SK-N-SH (cell line): ENCODE data around the gene BBIP1. TPM values are rescaled to one million over a fixed set of nuclear protein-coding genes. Genes with fewer than 3 reads are reported as not detected.

Experiments
- CTCF ChIA-PET: fragments of 300-600, 350-600 bp; formaldehyde crosslinking; extraction: SDS; loops from one replicate; lab custom pipeline; 2021; lab: Yijun Ruan, JAX
- POLR2A ChIA-PET: fragments of 350-600 bp; sonication (Branson Sonifier 250); formaldehyde crosslinking; extraction: SDS; loops from one replicate; lab custom pipeline; 2020; ENCODE audit warnings: antibody characterized with exemption, inconsistent platforms; lab: Yijun Ruan, JAX
- DNase-seq: peaks from one replicate; pipeline ENCODE4 v3.0.0; 2012
- H2AFZ ChIP-seq: fragments of 200-600 bp; sonication (generic); 2 replicates; pipeline ENCODE4 v1.8.1; 2016; ENCODE audit warnings: antibody characterized with exemption, mild to moderate bottlenecking, low read depth
- H3F3A ChIP-seq: fragments of 200-600 bp; sonication (generic); replicated peaks from 2 replicates; pipeline ENCODE3; 2016; ENCODE audit warnings: antibody characterized with exemption, mild to moderate bottlenecking; ENCODE audit not compliant: insufficient read depth
- H3K27ac ChIP-seq, 2 experiments: fragments of 200-500 bp in 1 of 2; fragments of 200-600 bp in 1 of 2; sonication (Bioruptor generic) in 1 of 2; sonication (generic), shearing (Covaris generic) in 1 of 2; 2 replicates each; pipeline versions ENCODE4 v1.5.1 to v1.6.1; 2014 to 2016; ENCODE audit warnings: low read depth in 2 of 2, inconsistent platforms in 1 of 2, low read length in 1 of 2, mild to moderate bottlenecking in 1 of 2, mixed read lengths in 1 of 2
- H3K27me3 ChIP-seq: fragments of 200-600 bp; sonication (generic), shearing (Covaris generic); 2 replicates; pipeline ENCODE4 v1.6.1; 2016; ENCODE audit warnings: mixed run types; ENCODE audit not compliant: insufficient read depth
- H3K36me3 ChIP-seq, 2 experiments: fragments of 200-500 bp in 1 of 2; fragments of 200-600 bp in 1 of 2; sonication (Bioruptor generic) in 1 of 2; sonication (generic) in 1 of 2; replicated peaks in 1 of 2; 2 replicates each; pipeline versions ENCODE3 to v1.5.1; 2014 to 2016; ENCODE audit warnings: low read length in 1 of 2, mild to moderate bottlenecking in 1 of 2; ENCODE audit not compliant: insufficient read depth in 2 of 2, control insufficient read depth in 1 of 2
- H3K4me1 ChIP-seq, 2 experiments: fragments of 200-500 bp in 1 of 2; fragments of 200-600 bp in 1 of 2; sonication (Bioruptor generic) in 1 of 2; sonication (generic), shearing (Covaris generic) in 1 of 2; 2 replicates each; pipeline versions ENCODE4 v1.5.1 to v1.6.1; 2014 to 2016; ENCODE audit warnings: low read depth in 1 of 2, low read length in 1 of 2, mixed run types in 1 of 2; ENCODE audit not compliant: insufficient read depth in 2 of 2, control insufficient read depth in 1 of 2
- H3K4me2 ChIP-seq: fragments of 200-600 bp; sonication (generic), shearing (Covaris generic); 2 replicates; pipeline ENCODE4 v1.6.1; 2017; ENCODE audit warnings: mixed run types
- H3K4me3 ChIP-seq, 2 experiments: fragments of 200-500 bp in 1 of 2; fragments of 200-600 bp in 1 of 2; sonication (Bioruptor generic) in 1 of 2; sonication (generic), shearing (Covaris generic) in 1 of 2; 2 replicates each; pipeline versions ENCODE4 v1.5.1 to v1.8.1; 2014 to 2016; ENCODE audit warnings: low read depth in 2 of 2, inconsistent platforms in 1 of 2, low read length in 1 of 2, mild to moderate bottlenecking in 1 of 2, mixed read lengths in 1 of 2, moderate library complexity in 1 of 2
- H3K79me2 ChIP-seq: fragments of 200-600 bp; sonication (generic); 2 replicates; pipeline ENCODE4 v1.8.1; 2017; ENCODE audit warnings: mild to moderate bottlenecking; ENCODE audit not compliant: insufficient read depth
- H3K9ac ChIP-seq: fragments of 200-600 bp; sonication (generic); 2 replicates; pipeline ENCODE4 v1.6.1; 2017; ENCODE audit warnings: mixed run types
- H3K9me2 ChIP-seq: fragments of 200-600 bp; sonication (generic); 2 replicates; pipeline ENCODE4 v1.6.1; 2017; ENCODE audit warnings: mixed run types
- H3K9me3 ChIP-seq: fragments of 200-600 bp; sonication (generic); 2 replicates; pipeline ENCODE4 v1.6.1; 2017; ENCODE audit warnings: mixed run types, mild to moderate bottlenecking, moderate library complexity
- H4K20me1 ChIP-seq: fragments of 200-600 bp; sonication (generic); 2 replicates; pipeline ENCODE4 v1.6.1; 2017; ENCODE audit warnings: mild to moderate bottlenecking, mixed run types; ENCODE audit not compliant: insufficient read depth
- ELF1 ChIP-seq: IDR thresholded peaks from 2 replicates; pipeline ENCODE4 v1.4.0; 2012
- EP300 ChIP-seq, 2 experiments: IDR thresholded peaks; 2 replicates each; pipeline versions ENCODE4 v1.4.0 to v1.6.1; 2012; ENCODE audit warnings: borderline replicate concordance in 1 of 2, low read depth in 1 of 2, low read length in 1 of 2
- EZH2phosphoT487 ChIP-seq: fragments of 200-600 bp; sonication (generic); IDR thresholded peaks from 2 replicates; pipeline ENCODE4 v1.6.1; 2017; ENCODE audit warnings: low read depth, mixed run types, mild to moderate bottlenecking, antibody characterized with exemption, moderate library complexity, borderline replicate concordance
- GABPA ChIP-seq: IDR thresholded peaks from 2 replicates; pipeline ENCODE4 v1.4.0; 2012; ENCODE audit warnings: low read depth, mild to moderate bottlenecking
- MEF2A ChIP-seq: IDR thresholded peaks from 2 replicates; pipeline ENCODE4 v1.4.0; 2012; ENCODE audit warnings: low read depth, borderline replicate concordance
- MXI1 ChIP-seq: IDR thresholded peaks from 2 replicates; pipeline ENCODE4 v1.6.1; 2012; ENCODE audit warnings: mild to moderate bottlenecking, low read depth, low read length, improper control_type of control experiment
- NFIC ChIP-seq: IDR thresholded peaks from 2 replicates; pipeline ENCODE4 v1.4.0; 2012; ENCODE audit warnings: borderline replicate concordance
- NRF1 ChIP-seq: IDR thresholded peaks from 2 replicates; pipeline ENCODE4 v1.6.1; 2012; ENCODE audit warnings: low read depth, mild to moderate bottlenecking, low read length
- POLR2AphosphoS5 ChIP-seq: IDR thresholded peaks from 2 replicates; pipeline ENCODE4 v1.6.1; 2012; ENCODE audit warnings: low read depth, low read length
- RXRA ChIP-seq: IDR thresholded peaks from 2 replicates; pipeline ENCODE4 v1.4.0; 2012; ENCODE audit warnings: low read depth, mild to moderate bottlenecking, borderline replicate concordance
- TAF1 ChIP-seq: IDR thresholded peaks from 2 replicates; pipeline ENCODE4 v1.6.1; 2012; ENCODE audit warnings: low read depth, mild to moderate bottlenecking, low read length, moderate library complexity, borderline replicate concordance
- TCF12 ChIP-seq: IDR thresholded peaks from 2 replicates; pipeline ENCODE4 v1.4.0; 2012
- TEAD4 ChIP-seq: IDR thresholded peaks from 2 replicates; pipeline ENCODE4 v1.4.0; 2012; ENCODE audit warnings: mild to moderate bottlenecking, borderline replicate concordance; ENCODE audit not compliant: insufficient read depth
- USF1 ChIP-seq: IDR thresholded peaks from 2 replicates; pipeline ENCODE4 v1.4.0; 2012; ENCODE audit warnings: low read depth, borderline replicate concordance
- YY1 ChIP-seq: IDR thresholded peaks from 2 replicates; pipeline ENCODE4 v1.4.0; 2012; ENCODE audit warnings: low read depth, mild to moderate bottlenecking
- WGBS: methylation state at CpG from one replicate; pipeline ENCODE4 v1.1.6; 2017; ENCODE audit warnings: low lambda C conversion rate; 5-methylcytosine and 5-hydroxymethylcytosine counted together
- polyA plus RNA-seq, 3 experiments: library from polyadenylated mRNA; depleted of rRNA; stranded (reverse); fragments of >200 nt; gene quantifications; 2 replicates each; pipeline ENCODE4 v1.2.3, GENCODE V29; 2012
- TF ChIP-seq, protein P1 (sequence below): fragments of 200-600 bp; sonication (generic); IDR thresholded peaks from 2 replicates; pipeline ENCODE4 v1.6.1; 2017; ENCODE audit warnings: antibody characterized with exemption, mild to moderate bottlenecking, moderate library complexity
- TF ChIP-seq, protein P2 (sequence below): fragments of 150-350 bp; IDR thresholded peaks from 2 replicates; pipeline ENCODE4 v1.6.1; 2017; ENCODE audit warnings: antibody characterized with exemption, low read length, low read depth, borderline replicate concordance

BBIP1 gene
- polyA plus RNA-seq, 1 of the 3 experiments (the other 2 are of a cell fraction): 16.2 TPM

DNA sequence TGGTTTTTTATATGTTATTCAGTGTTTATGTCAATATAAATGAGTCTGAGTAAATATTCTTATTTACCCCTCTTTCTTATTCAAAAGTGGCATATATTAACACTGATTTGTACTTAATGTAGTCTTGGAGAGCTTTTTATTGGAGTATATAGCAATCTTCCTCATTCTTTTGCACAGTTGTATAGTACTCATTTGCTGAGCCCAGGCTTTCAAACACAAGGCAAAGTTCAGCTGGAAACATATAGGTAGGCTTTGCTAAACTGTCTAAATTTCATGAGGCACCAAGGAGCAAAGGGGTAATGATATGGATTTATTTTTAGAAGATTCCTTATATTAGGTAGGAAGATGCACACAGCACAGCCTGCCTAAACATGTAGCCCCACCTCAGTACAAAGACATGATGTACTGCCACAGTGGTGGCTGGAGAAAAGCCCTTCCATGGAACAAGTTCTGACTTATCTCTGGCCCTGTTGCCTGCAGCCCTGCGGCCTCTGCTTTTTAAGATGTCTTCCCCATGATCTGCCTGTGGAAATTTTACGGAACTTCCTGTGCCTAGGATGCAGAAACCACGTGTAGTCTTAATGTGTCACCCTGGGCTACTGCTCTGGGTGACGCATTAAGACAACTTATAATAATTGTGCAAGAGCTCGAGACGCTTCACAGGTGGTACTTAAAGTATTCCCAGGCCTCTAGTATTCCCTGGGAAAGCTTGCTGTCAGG is 56.9 kb downstream of the BBIP1 start:
- whole genome bisulfite sequencing: 86% methylated on average over 6 of the region's 6 CpGs
- Histone ChIP-seq H3K79me2 (no peaks in the 10 kb centered on the region), H3K4me2 (no peak overlapping the region), H4K20me1 (no peaks in the 10 kb centered on the region), H3K9ac (no peak overlapping the region), H3K9me3 (no peaks in the 10 kb centered on the region), H3K4me3 (no peak overlapping the region), H3K4me1 (peaks cover 0 to 47% of the 10 kb centered on the region in 2 experiments; a peak in 2 of 4 replicates), H3K27ac (no peak overlapping the region), H3F3A (no peaks in the 10 kb centered on the region), H2AFZ (no peak overlapping the region), H3K36me3 (no peaks in the 10 kb centered on the region), H3K27me3 (no peaks in the 10 kb centered on the region), H3K9me2 (no peaks in the 10 kb centered on the region)
- no peak for DNase-seq
- TF ChIP-seq EZH2phosphoT487 (no peak), USF1 (no peak), MXI1 (no peak), YY1 (no peak), TEAD4 (no peak), GABPA (no peak), ELF1 (no peak), TAF1 (no peak), RXRA (no peak), NRF1 (no peak), TCF12 (no peak), MEF2A (no peak), EP300 (IDR thresholded peaks at IDR 0.05; ENCODE audit: borderline replicate concordance in 1 of 2, low read depth in 1 of 2, low read length in 1 of 2) (no peak), NFIC (no peak), POLR2AphosphoS5 (no peak)
- TF ChIP-seq, protein P1, sequence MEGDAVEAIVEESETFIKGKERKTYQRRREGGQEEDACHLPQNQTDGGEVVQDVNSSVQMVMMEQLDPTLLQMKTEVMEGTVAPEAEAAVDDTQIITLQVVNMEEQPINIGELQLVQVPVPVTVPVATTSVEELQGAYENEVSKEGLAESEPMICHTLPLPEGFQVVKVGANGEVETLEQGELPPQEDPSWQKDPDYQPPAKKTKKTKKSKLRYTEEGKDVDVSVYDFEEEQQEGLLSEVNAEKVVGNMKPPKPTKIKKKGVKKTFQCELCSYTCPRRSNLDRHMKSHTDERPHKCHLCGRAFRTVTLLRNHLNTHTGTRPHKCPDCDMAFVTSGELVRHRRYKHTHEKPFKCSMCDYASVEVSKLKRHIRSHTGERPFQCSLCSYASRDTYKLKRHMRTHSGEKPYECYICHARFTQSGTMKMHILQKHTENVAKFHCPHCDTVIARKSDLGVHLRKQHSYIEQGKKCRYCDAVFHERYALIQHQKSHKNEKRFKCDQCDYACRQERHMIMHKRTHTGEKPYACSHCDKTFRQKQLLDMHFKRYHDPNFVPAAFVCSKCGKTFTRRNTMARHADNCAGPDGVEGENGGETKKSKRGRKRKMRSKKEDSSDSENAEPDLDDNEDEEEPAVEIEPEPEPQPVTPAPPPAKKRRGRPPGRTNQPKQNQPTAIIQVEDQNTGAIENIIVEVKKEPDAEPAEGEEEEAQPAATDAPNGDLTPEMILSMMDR: no peak
- TF ChIP-seq, protein P2, sequence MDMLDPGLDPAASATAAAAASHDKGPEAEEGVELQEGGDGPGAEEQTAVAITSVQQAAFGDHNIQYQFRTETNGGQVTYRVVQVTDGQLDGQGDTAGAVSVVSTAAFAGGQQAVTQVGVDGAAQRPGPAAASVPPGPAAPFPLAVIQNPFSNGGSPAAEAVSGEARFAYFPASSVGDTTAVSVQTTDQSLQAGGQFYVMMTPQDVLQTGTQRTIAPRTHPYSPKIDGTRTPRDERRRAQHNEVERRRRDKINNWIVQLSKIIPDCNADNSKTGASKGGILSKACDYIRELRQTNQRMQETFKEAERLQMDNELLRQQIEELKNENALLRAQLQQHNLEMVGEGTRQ: no peak
- CTCF ChIA-PET: interaction anchor here (0.6 kb wide), 1 partner anchor 251 kb away, joined by 3 read pairs; no protein-coding TSS in a partner anchor
- POLR2A ChIA-PET: no interaction called here
